Uterus (tissue), 4 donors: ENCODE results near the gene MAP4K5. TPM values are rescaled to one million over a fixed set of nuclear protein-coding genes. Genes with fewer than 3 reads are reported as not detected.

Experiments
- DNase-seq, 2 donors: peaks; one replicate each; pipeline ENCODE4 v3.0.0-alpha.2; 2019 to 2020
- H3K27ac ChIP-seq, 2 donors: fragments of 200-600 bp; sonication (generic); 1 replicate in 1 of 2; 2 replicates in 1 of 2; pipeline ENCODE4 v1.5.1; 2016 to 2018
- H3K27me3 ChIP-seq, 2 donors: fragments of 200-600 bp; sonication (generic); one replicate each; pipeline ENCODE4 v1.5.1; 2018 to 2019; ENCODE audit warnings: control low read depth in 1 of 2
- H3K36me3 ChIP-seq, 2 donors: fragments of 200-600 bp; sonication (generic); one replicate each; pipeline ENCODE4 v1.5.1; 2019; ENCODE audit warnings: control low read depth in 1 of 2
- H3K4me1 ChIP-seq, 2 donors: fragments of 200-600 bp; sonication (generic); one replicate each; pipeline ENCODE4 v1.5.1; 2018 to 2019; ENCODE audit warnings: control low read depth in 1 of 2
- H3K4me3 ChIP-seq, 2 donors: fragments of 200-600 bp; sonication (generic); 1 replicate in 1 of 2; 2 replicates in 1 of 2; pipeline ENCODE4 v1.5.1; 2018 to 2019; ENCODE audit warnings: mild to moderate bottlenecking in 1 of 2
- H3K9me3 ChIP-seq, 2 donors: fragments of 200-600 bp; sonication (generic); one replicate each; pipeline ENCODE4 v1.5.1; 2019; ENCODE audit warnings: control low read depth in 1 of 2
- CTCF ChIP-seq, 4 experiments: fragments of 200-600 bp in 2 of 4; fragments of 450-650 bp in 2 of 4; sonication (generic) in 2 of 4; IDR thresholded peaks; one replicate each; pipeline ENCODE4 v1.5.1; 2016 to 2019; ENCODE audit warnings: antibody characterized with exemption in 4 of 4, mild to moderate bottlenecking in 2 of 4, moderate library complexity in 1 of 4
- POLR2A ChIP-seq, 2 donors: fragments of 450-650 bp; IDR thresholded peaks; one replicate each; pipeline ENCODE4 v1.6.1; 2016; ENCODE audit warnings: antibody characterized with exemption in 2 of 2, mild to moderate bottlenecking in 1 of 2, moderate library complexity in 1 of 2
- intact Hi-C: fragments of 100-400 bp; cut with DNase I; formaldehyde crosslinking; loops from one replicate; pipeline ENCODE4 v1.15.1; 2023; ENCODE audit warnings: low total_unique reads
- total RNA-seq, 4 donors: library from RNA; depleted of rRNA in 3 of 4; stranded (reverse); fragments of >200 nt in 3 of 4; gene quantifications; one replicate each; pipeline versions ENCODE4 v1.1.0 to v1.2.4, GENCODE V29; 2014 to 2023
- donor health status: DM: yes; HTN: yes; CAD: no.

Gene MAP4K5
- total RNA-seq, 4 donors from 2014 or later = 44.6 to 179 (median 97.8) TPM

GRCh38 chr14:50477760-50478159 is 54.6 kb downstream of the MAP4K5 start:
- no peak for DNase-seq
- Histone ChIP-seq H3K36me3 (no peaks in the 10 kb centered on the region), H3K9me3 (no peaks in the 10 kb centered on the region), H3K4me3 (no peak overlapping the region), H3K27me3 (no peaks in the 10 kb centered on the region), H3K4me1 (no peaks in the 10 kb centered on the region), H3K27ac (no peak overlapping the region)
- intact Hi-C loops = no loop called here
- TF ChIP-seq CTCF (IDR thresholded peaks at IDR 0.05) (no peak), POLR2A (IDR thresholded peaks at IDR 0.05) (no peak)

DNA sequence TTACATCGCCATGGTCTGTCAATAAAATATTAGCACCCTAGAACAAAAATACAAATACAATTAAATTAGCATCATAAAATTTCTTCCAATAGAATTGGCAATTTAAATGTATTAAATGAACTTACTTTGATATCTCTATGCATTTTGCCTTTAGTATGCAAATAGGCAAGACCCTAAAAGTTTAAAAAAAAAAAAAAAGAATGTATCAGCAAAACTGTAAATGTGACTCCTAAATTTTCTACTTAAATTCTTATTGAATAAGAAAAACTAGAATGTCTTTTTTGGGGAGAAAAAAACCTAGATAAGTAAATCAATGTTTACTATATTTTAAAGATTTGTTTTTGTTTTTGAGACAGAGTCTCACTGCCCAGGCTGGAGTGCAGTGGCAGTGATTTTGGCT is 56.2 kb downstream of the MAP4K5 start:
- H3K36me3 ChIP-seq = no peaks in the 10 kb centered on the region
- TF ChIP-seq CTCF (IDR thresholded peaks at IDR 0.05) (no peak), POLR2A (IDR thresholded peaks at IDR 0.05) (no peak)
- intact Hi-C loops = no loop called here

DNA sequence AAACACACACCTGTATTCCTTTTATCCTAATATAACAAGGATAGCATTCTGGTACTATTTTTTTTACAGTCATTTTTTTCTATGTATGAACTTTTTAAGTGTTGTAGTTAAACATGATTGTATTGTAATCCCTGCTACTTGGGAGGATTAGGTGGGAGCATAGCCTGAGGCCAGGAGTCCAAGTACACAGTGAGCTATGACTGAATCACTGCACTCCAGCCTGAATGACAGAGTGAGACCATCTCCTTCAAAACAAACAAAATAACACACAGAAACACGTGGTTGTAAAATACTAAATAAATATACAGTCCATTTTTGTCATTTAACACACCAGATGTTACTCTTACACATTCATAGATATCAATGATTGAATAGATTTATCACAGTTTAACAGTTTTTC is 56.9 kb downstream of the MAP4K5 start:
- Histone ChIP-seq H3K4me1 (no peaks in the 10 kb centered on the region), H3K9me3 (no peaks in the 10 kb centered on the region), H3K4me3 (no peak overlapping the region), H3K27ac (no peak overlapping the region), H3K36me3 (no peaks in the 10 kb centered on the region), H3K27me3 (no peaks in the 10 kb centered on the region)
- intact Hi-C loops = no loop called here
- DNase-seq = no peak
- TF ChIP-seq CTCF (IDR thresholded peaks at IDR 0.05) = no peak

More for the DNA sequence above, 56.2 kb downstream of the MAP4K5 start:
- no peak overlapping the region for H3K27ac ChIP-seq
- no peak overlapping the region for H3K4me3 ChIP-seq
- DNase-seq = no peak
- H3K4me1 ChIP-seq = no peaks in the 10 kb centered on the region
- no peaks in the 10 kb centered on the region for H3K9me3 ChIP-seq
- H3K27me3 ChIP-seq = no peaks in the 10 kb centered on the region

GRCh38 chr14:50471838-50472465 is 60.4 kb downstream of the MAP4K5 start:
- Histone ChIP-seq H3K27ac (no peak overlapping the region), H3K36me3 (no peaks in the 10 kb centered on the region)

DNA sequence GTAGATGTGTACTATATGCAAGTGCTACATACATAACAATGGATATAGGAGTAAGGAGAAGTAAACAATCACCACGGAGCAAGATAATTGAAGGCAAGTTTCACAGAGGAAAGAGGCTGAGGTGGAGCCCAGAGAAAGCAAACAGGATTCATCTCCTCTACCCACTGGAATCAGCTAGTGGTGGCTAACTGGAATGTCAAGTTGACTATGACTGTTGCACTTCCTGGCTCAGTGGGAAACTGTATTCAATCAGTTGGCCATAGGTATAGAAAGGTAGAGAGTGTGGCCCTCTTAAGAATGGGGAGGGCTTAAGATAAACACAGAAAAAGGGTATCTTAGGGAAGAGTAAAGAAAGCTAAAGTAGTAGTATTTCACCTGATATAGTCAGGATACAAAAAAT is 62.4 kb downstream of the MAP4K5 start:
- intact Hi-C loops = no loop called here
- DNase-seq = no peak
- no peaks in the 10 kb centered on the region for H3K27me3 ChIP-seq
- H3K9me3 ChIP-seq = no peaks in the 10 kb centered on the region
- H3K4me1 ChIP-seq = no peaks in the 10 kb centered on the region
- TF ChIP-seq CTCF (IDR thresholded peaks at IDR 0.05) (no peak), POLR2A (IDR thresholded peaks at IDR 0.05) (no peak)
- H3K4me3 ChIP-seq = no peak overlapping the region
- H3K36me3 ChIP-seq = no peaks in the 10 kb centered on the region
- H3K27ac ChIP-seq = no peak overlapping the region

More at GRCh38 chr14:50471838-50472465, 60.4 kb downstream of the MAP4K5 start:
- Histone ChIP-seq H3K9me3 (no peaks in the 10 kb centered on the region), H3K4me3 (no peak overlapping the region), H3K27me3 (no peaks in the 10 kb centered on the region), H3K4me1 (no peaks in the 10 kb centered on the region)
- DNase-seq = no peak
- intact Hi-C loops = no loop called here
- TF ChIP-seq CTCF (IDR thresholded peaks at IDR 0.05) = no peak
- TF ChIP-seq POLR2A (IDR thresholded peaks at IDR 0.05) = no peak
